Renal cortex interstitium (tissue), 11 donors: ENCODE results near the gene ZNF184. TPM values are rescaled to one million over a fixed set of nuclear protein-coding genes. Genes with fewer than 3 reads are reported as not detected.

Experiments
- DNase-seq, 11 donors: peaks; one replicate each; pipeline ENCODE4 v3.0.0-alpha.2; 2013; ENCODE audit warnings: low read depth in 9 of 11, low spot score in 4 of 11; ENCODE audit errors: extremely low read depth in 1 of 11
- polyA plus RNA-seq, 3 donors: library from polyadenylated mRNA; unstranded; fragments of 120-200 nt; gene quantifications; one replicate each; pipeline ENCODE4 v1.2.1, GENCODE V29; 2013; ENCODE audit not compliant: insufficient read length in 3 of 3

Gene ZNF184
- polyA plus RNA-seq, 3 donors = 15.3 to 20.3 (median 17.7) TPM

DNA sequence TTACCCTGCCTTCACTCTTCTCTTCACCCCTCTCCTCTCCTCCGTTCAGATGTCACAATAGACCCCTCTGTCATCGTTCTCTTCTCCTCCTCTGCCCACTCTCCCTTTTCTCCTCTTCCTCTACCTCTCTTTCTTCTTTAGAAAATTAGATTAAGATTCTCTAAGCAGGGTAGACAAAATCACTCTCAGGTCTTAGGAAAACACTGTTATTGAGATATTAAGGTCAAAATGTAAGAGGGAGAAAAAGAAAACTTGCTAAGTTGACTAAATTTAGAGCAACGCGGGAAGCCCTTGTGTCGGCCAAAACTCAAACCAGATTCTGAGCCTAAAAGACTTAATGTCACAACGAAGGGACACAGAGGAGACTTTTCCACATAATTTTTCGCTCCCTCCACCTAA lies 22.1 kb upstream of the ZNF184 start:
- DNase-seq = no peak

- no peak for DNase-seq
These were observed 21.2 kb upstream of the ZNF184 start for GRCh38 chr6:27494103-27494502.

GRCh38 chr6:27492631-27493190 lies 19.8 kb upstream of the ZNF184 start:
- no peak for DNase-seq

DNA sequence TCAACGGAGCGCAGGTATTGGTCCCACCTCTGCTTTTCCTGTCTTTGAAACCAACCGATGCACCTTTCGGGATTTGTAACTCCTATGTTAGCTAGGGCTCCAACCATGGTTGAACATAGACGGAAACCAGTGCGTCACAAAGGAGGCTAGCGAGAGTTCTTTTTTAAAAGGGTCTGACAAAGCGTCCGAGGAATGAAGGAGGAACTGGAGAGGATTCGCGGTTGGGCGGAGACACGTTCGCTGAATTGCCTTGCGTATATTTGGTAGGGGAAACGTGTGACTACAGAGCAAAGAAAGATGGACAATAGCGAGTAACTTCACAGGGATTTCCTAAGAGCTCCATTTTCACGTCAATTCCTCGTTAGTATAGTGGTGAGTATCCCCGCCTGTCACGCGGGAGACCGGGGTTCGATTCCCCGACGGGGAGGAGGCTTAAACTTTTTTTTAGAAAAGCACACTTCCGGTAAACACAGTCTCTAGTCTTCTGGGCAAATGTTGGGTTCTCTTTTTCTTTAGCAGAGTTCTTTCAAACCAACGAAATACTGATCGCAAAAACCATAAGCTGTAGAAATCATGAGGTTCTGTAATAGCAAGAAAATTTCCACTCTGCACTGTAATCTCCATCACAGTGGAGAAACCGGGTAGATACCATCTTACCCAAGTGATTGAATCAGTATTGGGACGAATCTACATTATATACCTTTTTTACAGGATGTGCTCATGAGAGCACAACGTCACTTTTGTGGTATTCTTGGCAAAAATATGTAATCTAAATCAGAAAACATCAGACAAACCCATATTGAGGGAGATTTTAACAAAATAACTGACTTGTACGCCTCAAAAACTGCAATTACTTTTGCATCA lies 6.6 kb upstream of the ZNF184 start:
- peak; percentile 73 to 93 (median 88) for DNase-seq

- peak; percentile 77 to 90 (median 84) for DNase-seq
These were observed 5.9 kb upstream of the ZNF184 start for GRCh38 chr6:27478706-27479318.

- DNase-seq = peak in 1 of 11 donors; percentile 18
These were observed 5.3 kb upstream of the ZNF184 start for GRCh38 chr6:27478141-27478705.

DNA sequence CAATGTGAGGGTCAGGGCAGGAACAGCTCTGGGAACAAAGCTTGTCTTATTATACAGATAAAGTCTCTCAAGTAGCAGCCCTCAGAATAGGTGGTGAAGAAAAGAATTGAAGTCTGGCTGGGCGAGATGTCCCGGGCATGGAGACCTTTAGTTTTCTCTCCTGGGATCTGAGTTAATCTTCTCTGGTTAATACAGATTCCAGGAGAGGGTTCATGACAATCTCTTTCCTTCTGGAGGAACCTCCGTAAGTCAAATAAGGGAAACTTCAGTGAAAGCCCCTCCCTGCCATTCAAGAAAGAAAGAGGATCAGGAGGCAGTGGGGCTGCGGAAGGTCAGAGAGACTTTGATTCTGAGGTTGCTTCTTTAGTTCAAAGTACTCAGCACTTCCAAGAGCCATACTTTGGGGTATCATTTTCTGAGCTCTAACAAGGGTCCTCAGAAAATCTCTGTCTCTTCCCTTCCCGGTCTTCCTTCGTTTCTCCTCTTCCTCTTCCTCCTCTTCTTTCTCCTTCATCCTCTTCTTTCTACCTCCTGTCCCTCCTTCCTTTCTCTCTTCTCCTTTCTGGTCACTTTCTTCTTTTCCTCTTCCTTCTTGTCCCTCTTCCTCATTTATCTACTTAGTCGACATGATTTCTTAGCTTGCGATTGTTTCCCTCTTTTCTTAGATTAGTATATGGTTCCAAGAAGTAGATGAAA lies 4.6 kb upstream of the ZNF184 start:
- DNase-seq = no peak

DNA sequence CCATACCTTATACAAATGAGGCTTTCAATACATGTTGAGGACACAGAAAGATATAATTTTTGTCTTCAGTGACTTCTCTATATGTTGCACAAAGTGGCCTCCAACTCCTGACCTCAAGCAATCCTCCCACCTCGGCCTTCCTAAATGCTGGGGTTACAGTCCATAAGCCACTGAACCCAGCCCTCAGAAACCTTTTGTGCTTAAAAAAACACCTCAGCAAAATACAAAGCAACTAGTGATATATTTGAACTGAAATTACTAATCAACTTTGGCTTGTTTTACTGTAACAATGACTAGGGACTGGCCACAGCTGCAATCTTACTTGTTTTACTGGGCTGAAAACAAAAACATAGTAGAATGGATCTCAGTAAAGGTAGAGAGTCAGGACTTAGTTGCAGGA lies 3.2 kb upstream of the ZNF184 start:
- DNase-seq = no peak

GRCh38 chr6:27474672-27475071 lies 1.8 kb upstream of the ZNF184 start:
- DNase-seq = no peak

DNA sequence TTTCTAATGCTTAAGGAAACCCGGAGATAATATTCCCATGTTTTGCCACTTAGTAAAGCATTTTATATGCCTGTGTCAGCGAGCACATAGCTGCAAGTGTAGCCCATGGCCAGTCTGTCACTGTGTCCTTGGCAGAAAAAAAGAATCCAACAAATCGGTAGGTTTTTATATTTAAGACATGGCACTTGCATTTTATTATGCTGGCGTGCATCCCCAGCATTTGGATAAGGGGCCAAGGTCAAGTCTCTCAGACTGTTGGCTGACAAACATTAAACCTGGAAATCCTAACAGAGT lies 1.2 kb upstream of the ZNF184 start:
- no peak for DNase-seq

DNA sequence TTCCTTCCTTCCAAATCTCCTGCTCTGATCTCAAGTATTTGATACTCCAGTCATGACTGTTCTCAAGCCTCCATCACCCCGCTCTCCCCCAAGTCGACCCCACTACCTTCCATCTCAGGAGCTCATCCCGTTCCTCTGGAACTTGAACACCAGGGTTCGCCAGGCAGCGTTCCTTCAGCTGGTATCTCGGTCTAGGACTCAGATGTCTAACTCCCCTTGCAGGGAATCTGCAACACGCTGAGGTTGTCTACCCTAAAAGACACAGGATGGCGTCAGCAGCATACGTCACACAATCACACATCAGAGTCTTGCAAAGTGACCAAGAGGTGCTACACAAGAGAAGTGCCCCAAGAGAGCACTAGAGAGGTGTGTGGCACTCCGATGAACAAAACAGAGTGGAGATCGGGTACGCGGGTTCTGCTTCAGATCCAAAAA lies 706 bp downstream of the ZNF184 start:
- DNase-seq = peak; percentile 62 to 83 (median 79)

DNA sequence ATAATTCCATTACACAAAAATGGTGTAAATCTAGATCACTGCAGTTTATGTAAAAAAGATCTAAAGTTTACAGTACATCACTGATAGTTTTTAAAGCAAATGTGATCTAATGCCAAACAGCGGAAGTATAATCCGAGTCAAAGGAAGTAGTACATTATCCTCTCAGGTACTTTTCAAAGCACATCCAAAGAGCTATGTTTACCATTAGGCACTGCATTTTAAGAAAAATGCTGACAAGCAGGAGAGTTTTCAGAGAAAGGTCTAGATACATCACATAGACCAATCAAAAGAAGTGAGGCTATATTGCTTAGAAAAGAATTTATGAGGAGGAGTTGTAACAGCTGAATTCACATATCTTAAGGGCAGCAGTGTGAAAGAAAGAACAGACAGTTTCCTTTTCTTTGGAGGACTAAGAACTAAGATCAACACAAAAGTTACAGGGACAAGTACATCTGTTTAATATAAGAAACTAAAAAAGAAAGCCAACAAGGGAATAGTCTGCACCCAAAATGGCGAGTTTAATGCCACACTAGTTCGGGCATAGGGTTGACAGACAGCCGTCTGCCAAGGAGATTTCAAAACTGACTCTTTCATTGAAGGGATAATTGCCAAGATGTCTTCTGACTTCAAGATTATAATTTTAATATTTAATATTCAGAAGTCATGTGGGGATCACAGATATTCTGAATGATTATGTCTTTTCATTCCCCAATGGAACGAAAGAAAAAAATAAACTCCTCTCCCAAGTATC lies 1.4 kb downstream of the ZNF184 start:
- DNase-seq = peak in 1 of 11 donors; percentile 13

DNA sequence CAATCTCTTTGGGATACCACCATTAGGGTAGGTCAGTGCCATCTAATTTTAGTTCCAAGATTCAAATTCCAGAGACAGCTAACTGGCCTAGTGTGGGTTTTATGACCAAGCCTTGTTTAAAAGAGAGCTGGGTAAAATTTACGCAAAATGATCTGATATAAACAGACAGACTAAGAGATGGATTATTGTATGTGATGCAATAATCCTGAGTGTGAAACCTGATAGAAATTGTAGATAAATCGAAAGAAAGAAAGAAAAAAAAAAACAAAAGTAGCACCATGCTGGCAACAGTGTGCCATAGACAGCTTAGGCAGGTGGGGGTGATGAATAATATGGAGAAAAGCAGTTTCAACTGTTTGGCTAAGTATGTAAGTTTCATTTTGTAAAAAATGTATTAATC lies 2.9 kb downstream of the ZNF184 start:
- no peak for DNase-seq

DNA sequence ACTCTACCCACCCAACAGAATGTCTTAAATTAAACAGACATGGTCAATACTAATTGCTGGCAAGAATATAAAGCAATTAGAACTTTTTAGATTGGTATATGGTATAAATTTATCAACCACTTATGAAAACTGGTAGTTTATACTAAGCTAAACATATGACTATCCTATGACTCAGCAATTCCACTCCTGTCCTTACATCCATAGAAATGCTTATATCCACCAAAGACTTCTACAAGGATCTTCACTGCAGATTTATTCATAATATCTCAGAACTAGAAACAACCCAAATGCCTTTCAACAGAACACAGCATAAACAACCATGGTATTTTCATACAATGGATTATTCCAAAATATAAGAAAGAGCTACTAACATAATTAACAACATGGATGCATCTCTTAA lies 4.6 kb downstream of the ZNF184 start:
- no peak for DNase-seq

GRCh38 chr6:27452496-27452897 lies 20.4 kb downstream of the ZNF184 start:
- no peak for DNase-seq

- no peak for DNase-seq
These were observed 21.1 kb downstream of the ZNF184 start for GRCh38 chr6:27451660-27452390.

GRCh38 chr6:27448456-27448855 lies 24.4 kb downstream of the ZNF184 start:
- DNase-seq = no peak

GRCh38 chr6:27442932-27443331 lies 30.0 kb downstream of the ZNF184 start:
- DNase-seq = no peak
